ENCODE data around the gene ARHGAP33.
"Not testable (repeated sequence)": the region's sequence is repeated elsewhere in the genome, so short reads cannot be mapped to it uniquely, and the experiment has no call there.

Gene ARHGAP33

DNA sequence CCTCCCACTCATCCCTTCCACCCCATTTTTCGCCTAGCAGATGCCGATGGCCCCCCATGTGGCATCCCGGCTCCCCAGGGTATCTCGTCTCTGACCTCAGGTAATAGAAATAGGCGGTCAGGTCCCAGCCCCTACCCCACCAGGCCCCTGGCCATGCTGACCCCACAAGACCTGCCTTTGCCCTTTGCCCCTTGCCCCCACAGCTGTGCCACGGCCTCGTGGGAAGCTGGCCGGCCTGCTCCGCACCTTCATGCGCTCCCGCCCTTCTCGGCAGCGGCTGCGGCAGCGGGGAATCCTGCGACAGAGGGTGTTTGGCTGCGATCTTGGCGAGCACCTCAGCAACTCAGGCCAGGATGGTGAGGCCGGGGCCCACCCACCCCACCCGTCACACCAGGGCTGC is 5.4 kb downstream of the ARHGAP33 start:
- DNase-seq = no peak

DNA sequence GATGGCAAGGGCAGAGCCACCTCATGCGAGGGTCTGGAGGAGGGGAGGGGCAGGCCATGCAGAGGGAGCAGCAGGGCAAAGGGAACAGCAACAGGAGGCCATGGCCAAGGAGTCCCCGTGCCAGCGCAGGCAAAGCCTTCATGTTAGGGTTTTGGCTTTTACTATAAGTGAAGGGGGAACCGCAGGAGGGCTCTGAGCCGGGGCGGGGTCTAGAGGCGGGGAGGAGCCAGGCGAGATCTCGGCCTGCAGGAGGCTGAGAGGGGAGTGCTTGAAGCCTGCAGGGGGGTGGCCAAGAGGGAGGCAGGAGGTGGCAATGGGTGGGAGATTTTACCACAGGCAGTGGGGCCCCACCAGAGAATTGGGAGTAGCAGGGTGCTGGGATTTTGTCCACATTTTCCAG is 6.3 kb downstream of the ARHGAP33 start:
- DNase-seq = no peak

DNA sequence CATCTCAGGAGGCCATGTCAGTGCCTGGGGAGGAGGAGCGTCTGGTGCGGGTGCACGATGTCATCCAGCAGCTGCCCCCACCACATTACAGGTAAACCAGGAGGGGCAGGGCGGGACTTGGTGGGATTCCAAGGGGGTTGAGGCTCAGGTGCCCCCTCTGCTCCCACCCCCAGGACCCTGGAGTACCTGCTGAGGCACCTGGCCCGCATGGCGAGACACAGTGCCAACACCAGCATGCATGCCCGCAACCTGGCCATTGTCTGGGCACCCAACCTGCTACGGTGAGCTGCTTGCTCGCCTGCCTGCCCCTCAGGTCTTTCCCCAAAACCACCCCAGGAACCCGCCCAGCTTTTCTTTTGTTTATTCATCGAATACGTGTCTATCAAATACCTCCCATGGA is 7.2 kb downstream of the ARHGAP33 start:
- DNase-seq = no peak

DNA sequence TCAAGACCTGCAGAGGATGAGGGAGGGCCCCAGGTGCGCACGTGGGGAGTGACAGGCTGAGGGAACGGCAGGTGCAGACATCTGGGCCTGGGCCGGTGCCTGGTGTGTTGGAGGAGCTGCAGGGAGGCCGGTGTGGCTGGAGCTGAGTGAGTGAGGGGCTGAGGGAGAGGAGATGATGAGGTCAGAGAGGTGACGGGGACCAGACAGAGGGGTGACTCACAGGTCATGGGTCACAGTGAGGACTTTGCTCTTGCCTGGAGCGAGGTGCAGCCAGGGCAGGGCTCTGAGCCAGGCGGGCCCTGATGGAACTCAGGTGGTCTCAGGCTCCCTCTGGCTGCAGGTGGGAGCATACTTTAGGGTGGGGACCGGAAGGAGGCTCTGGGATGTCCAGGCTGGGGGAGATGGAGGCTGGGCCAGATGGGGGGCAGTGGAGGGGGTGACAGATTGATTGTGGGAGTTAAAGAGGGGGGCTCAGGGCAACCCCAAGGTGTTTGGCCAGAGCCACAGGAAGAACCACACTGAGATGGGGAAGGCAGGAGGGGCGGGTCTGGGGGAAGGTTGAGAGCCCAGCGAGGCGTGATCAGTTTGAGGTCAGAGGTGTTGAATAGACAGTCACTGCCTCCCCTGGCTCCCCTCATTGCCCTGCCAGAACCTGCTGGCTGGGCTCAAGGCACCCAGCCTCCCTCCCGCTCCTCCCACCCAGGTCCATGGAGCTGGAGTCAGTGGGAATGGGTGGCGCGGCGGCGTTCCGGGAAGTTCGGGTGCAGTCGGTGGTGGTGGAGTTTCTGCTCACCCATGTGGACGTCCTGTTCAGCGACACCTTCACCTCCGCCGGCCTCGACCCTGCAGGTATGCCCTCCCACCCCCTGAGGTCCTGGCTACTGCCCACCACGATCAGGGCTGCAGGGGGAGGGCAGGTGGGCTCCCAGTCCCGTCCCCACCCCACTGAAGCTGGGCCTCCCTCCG is 8.4 kb downstream of the ARHGAP33 start:
- DNase-seq = no peak

DNA sequence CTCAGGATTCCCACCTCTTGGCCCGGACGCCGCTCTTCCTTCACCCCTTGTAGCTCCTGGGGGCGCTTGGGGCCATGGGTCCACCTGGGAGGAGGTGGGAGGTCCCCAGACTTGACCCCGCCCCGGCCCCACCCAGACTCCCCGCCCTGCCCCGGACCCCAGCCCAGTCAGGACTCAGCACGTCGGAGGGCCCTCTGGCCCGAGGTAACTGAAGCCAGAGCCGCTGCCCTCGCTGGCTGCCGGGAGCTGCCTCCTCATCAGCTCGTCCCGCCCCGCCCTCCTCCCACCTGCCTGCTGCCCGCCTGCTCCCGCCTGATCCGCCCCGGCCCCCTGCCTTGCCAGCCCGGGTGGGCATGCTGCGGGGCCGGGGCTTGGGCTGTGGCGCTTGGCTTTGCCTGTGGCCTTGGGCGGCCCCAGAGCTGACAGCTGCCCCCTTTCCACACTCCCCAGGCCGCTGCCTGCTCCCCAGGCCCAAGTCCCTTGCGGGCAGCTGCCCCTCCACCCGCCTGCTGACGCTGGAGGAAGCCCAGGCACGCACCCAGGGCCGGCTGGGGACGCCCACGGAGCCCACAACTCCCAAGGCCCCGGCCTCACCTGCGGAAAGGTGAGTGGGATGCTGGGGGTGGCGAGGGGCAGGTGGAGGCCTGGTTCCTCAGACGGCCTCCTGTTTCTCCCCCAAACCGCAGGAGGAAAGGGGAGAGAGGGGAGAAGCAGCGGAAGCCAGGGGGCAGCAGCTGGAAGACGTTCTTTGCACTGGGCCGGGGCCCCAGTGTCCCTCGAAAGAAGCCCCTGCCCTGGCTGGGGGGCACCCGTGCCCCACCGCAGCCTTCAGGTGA is 9.4 kb downstream of the ARHGAP33 start:
- no peak for DNase-seq

DNA sequence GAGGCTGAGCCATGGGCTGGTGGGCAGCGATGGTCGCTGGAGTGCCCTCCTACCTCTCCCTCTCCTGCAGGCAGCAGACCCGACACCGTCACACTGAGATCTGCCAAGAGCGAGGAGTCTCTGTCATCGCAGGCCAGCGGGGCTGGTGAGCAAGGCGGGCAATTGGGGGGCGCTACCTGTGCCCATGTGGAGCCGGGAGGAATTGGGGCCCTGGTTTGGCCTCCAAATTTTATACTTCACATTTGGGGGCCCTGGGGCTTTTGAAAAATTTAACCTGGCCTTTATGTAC is 9.9 kb downstream of the ARHGAP33 start:
- no peak for DNase-seq

DNA sequence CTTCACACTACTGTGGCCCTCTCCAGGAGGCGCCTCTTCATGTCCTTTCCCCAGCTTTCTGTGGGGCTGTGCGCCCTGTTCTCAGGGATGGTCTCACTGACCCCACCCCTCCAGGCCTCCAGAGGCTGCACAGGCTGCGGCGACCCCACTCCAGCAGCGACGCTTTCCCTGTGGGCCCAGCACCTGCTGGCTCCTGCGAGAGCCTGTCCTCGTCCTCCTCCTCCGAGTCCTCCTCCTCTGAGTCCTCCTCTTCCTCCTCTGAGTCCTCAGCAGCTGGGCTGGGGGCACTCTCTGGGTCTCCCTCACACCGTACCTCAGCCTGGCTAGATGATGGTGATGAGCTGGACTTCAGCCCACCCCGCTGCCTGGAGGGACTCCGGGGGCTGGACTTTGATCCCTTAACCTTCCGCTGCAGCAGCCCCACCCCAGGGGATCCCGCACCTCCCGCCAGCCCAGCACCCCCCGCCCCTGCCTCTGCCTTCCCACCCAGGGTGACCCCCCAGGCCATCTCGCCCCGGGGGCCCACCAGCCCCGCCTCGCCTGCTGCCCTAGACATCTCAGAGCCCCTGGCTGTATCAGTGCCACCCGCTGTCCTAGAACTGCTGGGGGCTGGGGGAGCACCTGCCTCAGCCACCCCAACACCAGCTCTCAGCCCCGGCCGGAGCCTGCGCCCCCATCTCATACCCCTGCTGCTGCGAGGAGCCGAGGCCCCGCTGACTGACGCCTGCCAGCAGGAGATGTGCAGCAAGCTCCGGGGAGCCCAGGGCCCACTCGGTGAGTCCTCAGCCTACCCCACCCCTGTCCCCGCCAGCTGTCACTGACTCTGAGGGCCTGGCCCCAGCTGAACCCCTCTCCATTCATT is 11.2 kb downstream of the ARHGAP33 start:
- DNase-seq = no peak

DNA sequence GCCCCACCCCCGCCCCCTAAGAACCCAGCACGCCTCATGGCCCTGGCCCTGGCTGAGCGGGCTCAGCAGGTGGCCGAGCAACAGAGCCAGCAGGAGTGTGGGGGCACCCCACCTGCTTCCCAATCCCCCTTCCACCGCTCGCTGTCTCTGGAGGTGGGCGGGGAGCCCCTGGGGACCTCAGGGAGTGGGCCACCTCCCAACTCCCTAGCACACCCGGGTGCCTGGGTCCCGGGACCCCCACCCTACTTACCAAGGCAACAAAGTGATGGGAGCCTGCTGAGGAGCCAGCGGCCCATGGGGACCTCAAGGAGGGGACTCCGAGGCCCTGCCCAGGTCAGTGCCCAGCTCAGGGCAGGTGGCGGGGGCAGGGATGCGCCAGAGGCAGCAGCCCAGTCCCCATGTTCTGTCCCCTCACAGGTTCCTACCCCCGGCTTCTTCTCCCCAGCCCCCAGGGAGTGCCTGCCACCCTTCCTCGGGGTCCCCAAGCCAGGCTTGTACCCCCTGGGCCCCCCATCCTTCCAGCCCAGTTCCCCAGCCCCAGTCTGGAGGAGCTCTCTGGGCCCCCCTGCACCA is 11.9 kb downstream of the ARHGAP33 start:
- DNase-seq = no peak

DNA sequence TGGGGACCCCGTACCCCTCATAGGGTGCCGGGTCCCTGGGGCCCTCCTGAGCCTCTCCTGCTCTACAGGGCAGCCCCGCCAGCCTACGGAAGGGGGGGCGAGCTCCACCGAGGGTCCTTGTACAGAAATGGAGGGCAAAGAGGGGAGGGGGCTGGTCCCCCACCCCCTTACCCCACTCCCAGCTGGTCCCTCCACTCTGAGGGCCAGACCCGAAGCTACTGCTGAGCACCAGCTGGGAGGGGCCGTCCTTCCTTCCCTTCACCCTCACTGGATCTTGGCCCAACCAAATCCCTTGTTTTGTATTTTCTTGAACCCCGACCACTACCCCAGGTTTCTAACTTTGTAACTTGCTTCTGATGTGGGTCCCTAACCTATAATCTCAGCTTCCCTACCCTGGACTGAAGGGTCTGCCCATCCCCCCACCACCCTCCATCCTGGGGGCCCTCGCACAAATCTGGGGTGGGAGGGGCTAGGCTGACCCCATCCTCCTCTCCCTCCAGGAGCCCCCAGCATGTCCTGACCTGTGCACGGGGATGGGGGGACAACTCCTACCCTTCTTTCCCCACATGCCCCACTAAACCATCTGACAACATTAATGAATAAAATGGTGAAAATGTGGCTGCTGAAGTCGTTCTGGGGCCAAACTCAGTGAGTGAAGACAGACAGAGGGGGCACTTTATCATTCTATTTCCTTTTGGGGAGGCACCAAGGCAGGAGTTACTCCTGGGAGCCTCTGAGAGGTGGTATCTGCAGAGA is 13.0 kb downstream of the ARHGAP33 start:
- no peak for DNase-seq

DNA sequence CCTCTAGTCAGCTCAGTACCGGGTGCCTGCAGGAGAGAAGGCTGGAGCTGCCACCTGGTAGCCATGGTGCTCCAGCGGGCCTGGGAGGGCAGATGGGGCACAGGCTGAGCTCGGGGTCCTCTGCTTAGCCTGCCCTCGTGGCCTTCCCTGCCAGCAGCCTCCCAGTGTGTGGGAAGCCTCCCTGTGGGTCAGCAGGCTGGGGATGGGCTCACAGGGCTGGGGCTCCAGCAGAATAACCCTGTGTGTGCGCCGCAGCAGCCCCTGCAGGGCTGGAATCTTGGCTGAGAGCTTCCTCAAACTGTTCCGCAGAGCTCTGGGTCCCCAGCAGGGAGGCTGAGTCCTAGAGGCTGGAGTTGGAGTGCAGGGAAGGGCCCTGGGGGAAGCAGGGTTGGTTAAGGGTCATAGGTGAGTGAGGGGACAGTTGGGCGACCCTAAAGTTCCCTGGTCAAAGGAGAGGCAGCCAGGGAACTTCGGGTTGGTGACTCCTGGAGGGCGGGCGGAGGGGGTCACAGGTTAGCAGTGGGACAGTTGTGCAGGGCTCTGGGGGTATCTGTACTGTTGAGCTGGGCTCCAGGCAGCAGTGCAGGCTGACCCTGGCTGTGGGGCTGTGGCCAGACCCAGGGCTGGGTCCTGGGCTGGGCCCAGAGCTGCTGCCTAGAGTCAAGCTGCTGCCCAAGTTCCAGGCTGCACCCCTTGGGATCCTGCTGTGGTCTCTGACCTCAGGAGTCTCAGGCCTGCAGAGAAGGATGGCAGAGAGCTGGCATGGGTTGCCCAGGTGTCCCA is 14.0 kb downstream of the ARHGAP33 start:
- no peak for DNase-seq

DNA sequence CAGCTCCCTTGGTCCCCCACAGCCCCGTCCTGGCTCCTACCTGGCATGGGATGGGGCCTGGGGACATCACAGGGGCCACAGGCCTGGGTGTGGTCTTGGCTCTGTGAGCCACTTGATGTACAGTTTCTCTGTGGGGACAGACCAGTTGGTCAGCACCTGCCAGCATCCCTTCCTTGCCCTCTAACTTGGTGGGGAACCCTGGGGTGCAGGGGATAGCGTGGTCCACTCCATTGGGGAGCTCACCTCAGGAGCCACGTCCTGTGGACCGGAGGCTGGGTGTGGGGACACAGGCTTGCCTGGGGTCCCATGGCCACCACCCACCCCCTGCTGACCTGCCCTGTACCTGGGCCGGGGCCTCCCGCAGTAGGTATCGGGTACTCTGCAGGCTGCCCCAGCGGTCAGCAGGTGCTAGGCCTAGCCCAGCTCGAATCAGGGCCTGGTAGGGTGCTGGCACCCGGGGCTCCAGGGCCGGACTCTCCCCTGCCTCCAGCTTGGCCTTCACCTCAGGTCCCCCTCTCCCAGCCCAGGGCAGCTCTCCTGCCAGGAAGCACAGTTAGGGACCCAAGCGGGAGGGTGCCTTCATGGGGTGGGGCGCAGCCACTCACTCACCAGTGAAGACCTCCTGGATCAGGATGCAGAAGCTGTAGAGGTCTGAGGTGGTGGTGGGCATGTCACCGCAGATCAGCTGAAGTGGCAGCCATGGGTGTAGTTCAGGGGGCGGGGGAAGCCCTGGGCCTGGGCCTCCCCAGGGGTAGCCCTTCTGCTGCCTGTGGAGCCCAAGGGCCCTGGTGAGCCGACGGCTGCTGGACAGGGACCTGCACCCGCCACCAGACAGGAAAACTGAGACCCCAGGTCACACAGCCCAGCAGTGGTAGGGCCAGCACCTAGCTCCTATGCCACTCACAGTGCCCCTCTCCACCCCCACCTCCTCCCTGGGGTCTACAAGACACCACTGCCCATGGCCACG is 14.9 kb downstream of the ARHGAP33 start:
- no peak for DNase-seq

DNA sequence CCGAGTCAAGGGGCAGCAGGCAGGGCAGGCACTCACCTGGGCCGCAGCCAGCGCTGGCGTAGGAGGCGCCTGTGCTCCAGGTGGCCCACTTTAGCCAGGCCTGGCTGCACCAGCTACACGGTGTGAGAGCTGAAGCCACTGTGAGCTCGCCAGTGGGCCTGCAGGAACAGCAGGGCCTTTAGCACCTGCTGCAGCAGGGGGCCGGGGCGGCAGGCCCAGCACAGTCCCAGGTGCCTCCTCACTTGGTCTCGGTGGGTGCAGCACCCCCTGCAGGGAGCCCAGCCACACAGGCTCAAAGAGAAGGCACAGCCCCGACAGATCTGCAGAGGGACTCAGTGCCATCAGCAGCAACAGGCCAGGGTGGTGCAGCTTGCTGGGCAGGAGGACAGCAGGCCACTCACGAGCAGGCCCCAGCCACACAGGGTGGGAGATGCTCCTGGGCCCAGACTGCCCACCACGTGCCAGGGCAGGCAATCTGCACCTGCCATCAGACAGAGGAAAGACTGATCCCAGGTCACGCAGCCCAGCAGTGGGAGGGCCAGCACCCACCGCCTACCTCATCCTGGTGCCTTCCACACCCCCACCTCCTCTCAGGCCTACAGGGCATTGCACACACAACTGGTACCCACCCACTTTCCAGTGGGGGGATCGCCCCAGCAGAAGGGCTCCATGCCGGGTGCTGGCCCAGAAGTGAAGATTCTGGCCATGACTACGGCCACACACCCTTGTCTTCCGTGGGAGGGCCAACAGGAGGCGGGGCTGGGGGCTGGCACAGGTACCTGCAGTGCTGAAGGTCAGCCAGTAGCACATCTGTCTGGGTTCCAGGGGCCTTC is 15.8 kb downstream of the ARHGAP33 start:
- no peak for DNase-seq

DNA sequence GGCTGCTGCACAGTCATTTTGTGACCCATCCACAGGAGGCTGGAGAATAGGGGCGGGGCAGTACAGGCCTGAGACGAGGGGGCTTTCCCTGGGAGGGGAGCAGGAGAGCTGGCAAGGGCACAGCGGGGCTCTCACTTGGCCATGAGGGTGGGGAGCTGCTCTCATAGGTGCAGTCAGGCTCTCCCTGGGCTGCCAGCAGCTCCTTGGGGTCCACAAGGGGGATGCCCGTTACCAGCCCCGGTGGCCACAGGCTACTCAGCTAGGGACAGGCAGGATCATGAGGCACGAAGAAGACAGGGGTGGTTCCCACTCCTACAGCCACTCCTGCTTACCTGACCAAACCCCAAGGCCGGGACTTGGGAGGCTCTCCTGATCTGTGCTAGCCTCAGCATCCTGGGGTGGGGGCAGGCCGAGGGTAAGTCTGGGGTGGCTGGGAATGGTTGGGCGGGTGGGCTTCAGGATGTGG is 16.5 kb downstream of the ARHGAP33 start:
- no peak for DNase-seq

DNA sequence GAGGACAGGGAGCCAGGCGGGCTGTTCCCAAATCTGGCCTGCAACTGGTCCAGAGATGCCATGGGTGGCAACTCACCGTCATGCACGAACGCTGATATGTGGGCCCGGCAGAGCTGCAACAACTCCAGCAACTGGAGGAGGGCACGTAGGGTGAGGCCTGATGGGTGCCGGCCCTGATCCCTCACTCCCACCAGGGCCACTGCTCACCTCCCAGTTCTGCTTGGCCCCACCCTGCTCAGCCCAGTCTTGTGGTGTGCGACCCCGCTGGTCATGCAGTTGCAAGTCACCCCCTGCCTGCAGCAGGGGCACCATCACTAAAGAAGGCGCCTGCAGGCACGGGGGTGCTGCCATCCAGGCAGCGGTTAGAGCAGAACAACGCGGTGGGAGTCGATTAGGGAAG is 16.9 kb downstream of the ARHGAP33 start:
- no peak for DNase-seq

DNA sequence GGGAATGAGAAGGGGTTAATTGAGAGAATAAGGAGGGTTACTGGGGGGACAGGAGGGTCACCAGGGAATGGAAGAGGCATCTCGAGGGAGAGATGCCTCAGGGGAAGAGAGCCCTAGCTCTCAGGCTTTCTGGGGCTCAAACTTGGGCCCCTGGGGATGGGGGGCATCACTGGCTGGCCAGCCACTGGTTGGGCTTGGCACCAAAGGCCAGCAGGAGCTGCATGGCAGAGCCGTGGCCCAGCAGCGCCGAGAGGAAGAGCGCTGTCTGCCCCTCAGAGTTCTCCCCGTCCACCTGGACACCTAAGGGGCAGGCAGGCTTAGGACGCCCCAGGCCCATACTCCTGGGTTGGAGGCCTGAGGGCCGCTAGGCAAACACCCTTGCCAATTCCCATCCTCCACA is 17.5 kb downstream of the ARHGAP33 start:
- no peak for DNase-seq

DNA sequence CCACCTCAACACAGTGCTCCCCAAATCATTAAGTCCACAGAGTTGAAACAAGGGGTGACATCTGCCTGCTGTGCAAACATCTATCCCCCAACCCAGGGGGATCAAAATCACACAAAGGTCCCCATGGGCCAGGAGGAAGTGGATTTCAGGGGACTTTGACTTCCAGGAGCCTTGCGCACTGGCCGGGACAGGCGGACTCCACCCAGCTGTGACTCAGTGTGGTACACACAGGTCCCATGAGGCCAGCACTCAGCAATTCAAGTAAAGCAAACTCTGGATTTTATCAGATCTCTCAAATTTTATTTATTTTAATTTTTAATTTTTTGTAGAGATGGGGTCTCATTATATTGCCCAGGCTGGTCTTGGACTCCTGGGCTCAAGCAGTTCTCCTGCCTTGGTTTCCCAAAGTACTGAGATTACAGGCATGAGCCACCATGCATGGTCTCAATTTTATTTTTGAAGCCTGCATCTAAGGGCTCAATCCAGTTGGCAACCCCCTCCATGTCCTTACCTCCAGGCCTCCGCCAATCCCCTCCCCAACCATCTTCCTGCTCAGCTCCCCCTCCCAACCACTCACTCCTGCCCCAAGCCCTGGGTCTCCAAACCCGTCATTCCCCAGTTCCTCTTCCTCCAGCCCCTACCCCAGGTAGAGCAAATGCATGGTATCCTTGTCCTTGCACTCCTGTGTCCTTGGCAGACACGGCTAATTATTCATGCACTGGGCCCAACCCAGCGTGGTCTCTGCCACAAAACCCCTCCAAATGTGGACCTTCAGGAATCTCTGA is 18.2 kb downstream of the ARHGAP33 start:
- DNase-seq = peak; percentile 21

DNA sequence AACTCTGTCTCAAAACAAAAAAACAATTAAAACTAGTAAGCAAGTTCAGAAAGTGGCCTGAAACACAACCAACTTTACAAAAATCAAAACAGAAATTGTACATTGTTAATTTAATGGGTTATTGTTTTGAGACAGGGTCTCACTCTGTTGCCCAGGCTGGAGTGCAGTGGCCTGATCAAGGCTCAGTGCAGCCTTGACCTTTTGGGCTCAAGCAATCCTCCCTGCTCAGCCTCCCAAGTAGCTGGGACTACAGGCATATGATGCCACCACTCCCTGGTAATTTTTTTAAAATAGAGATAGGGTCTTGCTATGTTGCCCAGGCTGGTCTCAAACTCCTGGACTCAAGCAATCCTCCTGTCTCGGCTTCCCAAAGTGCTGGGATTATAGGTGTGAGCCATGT is 20.2 kb downstream of the ARHGAP33 start:
- not testable (repeated sequence) for DNase-seq
